SK-N-MC (cell line): ENCODE data around the gene CSF1.

ENCODE experiments used
- EZH2 ChIP-seq: fragments of 200-600 bp; sonication (generic); IDR thresholded peaks from one replicate; pipeline ENCODE4 v1.6.1; 2017; ENCODE audit warnings: antibody characterized with exemption
- FOXP2 ChIP-seq: optimal IDR thresholded peaks from 2 replicates; pipeline ENCODE3; 2011; ENCODE audit warnings: mild to moderate bottlenecking, moderate library complexity; ENCODE audit not compliant: insufficient read depth; ENCODE audit errors: extremely low read length, control extremely low read depth
- POLR2AphosphoS5 ChIP-seq: IDR thresholded peaks from 2 replicates; pipeline ENCODE4 v1.6.1; 2012; ENCODE audit warnings: mild to moderate bottlenecking, low read depth, low read length, borderline replicate concordance

DNA sequence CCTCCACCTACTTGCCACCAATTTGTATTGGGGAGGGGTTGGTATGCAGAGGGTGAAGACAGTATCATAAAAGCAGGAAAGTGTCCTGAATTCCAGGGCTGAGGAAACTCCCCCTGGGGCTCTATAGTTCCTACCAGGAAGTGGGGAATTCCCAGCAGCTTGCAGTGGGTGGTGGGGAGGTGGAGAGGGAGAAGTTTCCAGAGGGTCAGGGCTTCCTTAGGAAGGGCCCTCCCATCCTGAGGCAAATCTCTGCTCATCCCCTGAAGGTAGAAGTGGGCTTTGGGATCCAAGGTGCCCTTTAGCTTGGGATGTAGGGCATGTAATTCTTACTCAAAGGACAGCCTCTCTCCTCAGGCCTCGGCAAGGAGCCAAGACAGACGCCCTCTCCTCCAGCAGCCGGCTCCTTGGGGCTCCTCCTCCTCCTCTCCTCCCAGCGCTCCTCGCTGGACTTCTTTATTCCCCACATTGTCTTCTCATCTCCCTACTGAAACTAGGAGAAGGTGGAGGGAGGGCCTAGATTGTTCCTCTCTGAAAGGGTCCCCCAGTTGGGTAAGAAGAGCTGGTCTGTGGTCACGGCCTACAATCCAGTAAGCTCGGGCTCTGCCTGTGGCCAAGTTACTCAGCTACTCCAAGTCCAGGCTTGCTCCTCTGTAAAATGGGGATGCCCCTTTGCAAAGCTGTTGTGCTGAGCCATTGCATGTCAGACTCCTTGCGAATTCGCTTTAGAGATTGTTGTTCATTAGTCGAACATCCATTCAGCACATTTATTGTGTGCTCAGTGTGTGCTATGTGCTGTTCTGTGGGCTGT, 17.9 kb upstream of the CSF1 start:
- TF ChIP-seq EZH2: no peak
- TF ChIP-seq POLR2AphosphoS5: no peak
- TF ChIP-seq FOXP2: no peak
